GM23338 (cell line): ENCODE data around the gene SGCD. TPM values are rescaled to one million over a fixed set of nuclear protein-coding genes. Genes with fewer than 3 reads are reported as not detected.

Experiments
- ATAC-seq: fragments of 200-7000 bp; cut with Tn5 transposase; 3 replicates; pipeline ENCODE4 v1.9.1; 2020
- DNase-seq: peaks from one replicate; pipeline ENCODE4 v3.0.0-alpha.2; 2015; ENCODE audit warnings: low spot score
- H2AFZ ChIP-seq: fragments of 200-600 bp; sonication (generic); 2 replicates; pipeline ENCODE4 v1.8.0; 2016; ENCODE audit warnings: antibody characterized with exemption, mild to moderate bottlenecking, moderate library complexity
- H3F3A ChIP-seq: fragments of 200-600 bp; sonication (generic); replicated peaks from 2 replicates; pipeline ENCODE4 v1.8.0; 2017; ENCODE audit warnings: antibody characterized with exemption, mixed run types, low read depth
- H3K27ac ChIP-seq: fragments of 200-600 bp; sonication (generic); 2 replicates; pipeline ENCODE4 v1.6.1; 2016; ENCODE audit warnings: low read depth
- H3K27me3 ChIP-seq: fragments of 200-600 bp; sonication (generic); 2 replicates; pipeline ENCODE4 v1.8.0; 2016; ENCODE audit warnings: mild to moderate bottlenecking, mixed run types, moderate library complexity; ENCODE audit not compliant: insufficient read depth
- H3K36me3 ChIP-seq: fragments of 200-600 bp; sonication (generic); 2 replicates; pipeline ENCODE4 v1.8.0; 2016; ENCODE audit warnings: mild to moderate bottlenecking; ENCODE audit not compliant: insufficient read depth
- H3K4me1 ChIP-seq: fragments of 200-600 bp; sonication (generic); 2 replicates; pipeline ENCODE4 v1.8.0; 2016; ENCODE audit warnings: mild to moderate bottlenecking, moderate library complexity; ENCODE audit not compliant: insufficient read depth
- H3K4me2 ChIP-seq: fragments of 200-600 bp; sonication (generic); 2 replicates; pipeline ENCODE4 v1.7.1; 2017; ENCODE audit warnings: mixed run types
- H3K4me3 ChIP-seq: fragments of 200-600 bp; sonication (generic); 2 replicates; pipeline ENCODE4 v1.6.1; 2016; ENCODE audit warnings: mixed run types
- H3K79me2 ChIP-seq: fragments of 200-600 bp; sonication (generic); replicated peaks from 2 replicates; pipeline ENCODE4 v1.8.0; 2017; ENCODE audit warnings: mild to moderate bottlenecking; ENCODE audit not compliant: insufficient read depth
- H3K9me2 ChIP-seq: fragments of 200-600 bp; sonication (generic); 2 replicates; pipeline ENCODE4 v1.8.0; 2017; ENCODE audit not compliant: insufficient read depth
- H4K20me1 ChIP-seq: fragments of 200-600 bp; sonication (generic); replicated peaks from 2 replicates; pipeline ENCODE4 v1.8.0; 2017; ENCODE audit warnings: mild to moderate bottlenecking; ENCODE audit not compliant: insufficient read depth
- H3K27ac Mint-ChIP-seq: 2 replicates; pipeline ENCODE4 v1.8.0; 2020; ENCODE audit warnings: inconsistent platforms, mild to moderate bottlenecking, moderate library complexity, mixed read lengths
- H3K27me3 Mint-ChIP-seq: 3 replicates; pipeline ENCODE4 v1.8.0; 2022; ENCODE audit warnings: low read depth, mild to moderate bottlenecking, moderate library complexity, mixed read lengths, inconsistent platforms; ENCODE audit not compliant: insufficient read depth, poor library complexity
- H3K36me3 Mint-ChIP-seq: 3 replicates; pipeline ENCODE4 v1.8.0; 2021; ENCODE audit warnings: low read depth, mild to moderate bottlenecking, inconsistent platforms, moderate library complexity, mixed read lengths
- H3K4me1 Mint-ChIP-seq: 3 replicates; pipeline ENCODE4 v1.8.0; 2020; ENCODE audit warnings: mild to moderate bottlenecking, inconsistent platforms, mixed read lengths
- H3K4me3 Mint-ChIP-seq: 3 replicates; pipeline ENCODE4 v1.8.0; 2021; ENCODE audit warnings: moderate library complexity, mild to moderate bottlenecking, inconsistent platforms, mixed read lengths
- H3K9me3 Mint-ChIP-seq: 3 replicates; pipeline ENCODE4 v1.8.0; 2020; ENCODE audit warnings: moderate library complexity, mild to moderate bottlenecking, inconsistent platforms, mixed read lengths
- CREB1 ChIP-seq: fragments of 250-450 bp; sonication (Bioruptor Pico); IDR thresholded peaks from 2 replicates; pipeline ENCODE4 v1.5.0; 2020; ENCODE audit warnings: low read depth, mild to moderate bottlenecking, moderate library complexity
- CTCF ChIP-seq, 2 experiments: fragments of 200-600 bp in 1 of 2; sonication (generic) in 1 of 2; conservative IDR thresholded peaks; 2 replicates each; pipeline versions ENCODE4 v1.5.1 to v1.6.1; 2016 to 2017; ENCODE audit warnings: antibody characterized with exemption in 2 of 2, low read depth in 2 of 2, mild to moderate bottlenecking in 2 of 2, moderate library complexity in 1 of 2
- ETS1 ChIP-seq: IDR thresholded peaks from 2 replicates; pipeline ENCODE4 v1.6.1; 2016; ENCODE audit warnings: antibody characterized with exemption
- EZH2 ChIP-seq: fragments of 200-600 bp; sonication (generic); IDR thresholded peaks from one replicate; pipeline ENCODE4 v1.8.0; 2017; ENCODE audit warnings: antibody characterized with exemption, mild to moderate bottlenecking, low read depth; ENCODE audit not compliant: unreplicated experiment
- EZH2phosphoT487 ChIP-seq: fragments of 200-600 bp; sonication (generic); IDR thresholded peaks from one replicate; pipeline ENCODE4 v1.8.1; 2018; ENCODE audit warnings: antibody characterized with exemption; ENCODE audit not compliant: unreplicated experiment
- JUNB ChIP-seq: IDR thresholded peaks from one replicate; pipeline ENCODE4 v1.6.1; 2016; ENCODE audit warnings: antibody characterized with exemption; ENCODE audit not compliant: unreplicated experiment
- NANOG ChIP-seq: IDR thresholded peaks from 2 replicates; pipeline ENCODE4 v1.6.1; 2016; ENCODE audit warnings: antibody characterized with exemption, borderline replicate concordance
- REST ChIP-seq: IDR thresholded peaks from one replicate; pipeline ENCODE4 v1.6.1; 2018; ENCODE audit warnings: antibody characterized with exemption; ENCODE audit not compliant: unreplicated experiment
- polyA plus RNA-seq: library from polyadenylated mRNA; unstranded; fragments of >200 nt; fragmentation: Nextera tagmentation; extraction: Ambion mirVana; gene quantifications from 2 replicates; pipeline ENCODE4 v1.2.1, GENCODE V29; 2016
- total RNA-seq: library from RNA; depleted of rRNA; stranded (reverse); fragments of >200 nt; shearing (Covaris generic); gene quantifications from 2 replicates; pipeline ENCODE4 v1.2.3, GENCODE V29; 2014

The SGCD gene
- total and polyA plus RNA-seq, 2 experiments from 2014 or later, result 0.03 to 0.05 TPM

- ATAC-seq (no peak), DNase-seq (no peak)
- H3K36me3 ChIP-seq, result no peaks in the 10 kb centered on the region
- H3K9me2 ChIP-seq, result peaks cover 13% of the 10 kb centered on the region; the same call in 1 of the 2 replicates
- H3K79me2 ChIP-seq, result no peaks in the 10 kb centered on the region
- no peaks in the 10 kb centered on the region for H3K27me3 ChIP-seq
- H3K36me3 Mint-ChIP-seq, result no peaks in the 10 kb centered on the region
- peaks cover 5% of the 10 kb centered on the region for H3K27me3 Mint-ChIP-seq
- no peak overlapping the region for H3K4me2 ChIP-seq
- TF ChIP-seq EZH2 (no peak), CTCF (conservative IDR thresholded peaks at IDR 0.05; ENCODE audit: low read depth in 2 of 2) (no peak), JUNB (no peak), REST (no peak), ETS1 (no peak), CREB1 (CRISPR knock-in tag) (no peak), EZH2phosphoT487 (no peak)
- no peaks in the 10 kb centered on the region for H3F3A ChIP-seq
- H4K20me1 ChIP-seq, result no peaks in the 10 kb centered on the region
- H2AFZ ChIP-seq, result no peak overlapping the region; the same call in 1 of the 2 replicates
- no peak overlapping the region for H3K27ac ChIP-seq
- H3K4me1 Mint-ChIP-seq, result peaks cover 7% of the 10 kb centered on the region
- no peaks in the 10 kb centered on the region; the same call in 2 of the 3 replicates for H3K9me3 Mint-ChIP-seq
- H3K4me3 Mint-ChIP-seq, result no peak overlapping the region
- peaks cover 8% of the 10 kb centered on the region for H3K4me1 ChIP-seq
- H3K4me3 ChIP-seq, result no peak overlapping the region
- H3K27ac Mint-ChIP-seq, result no peak overlapping the region
These were observed 395.4 kb downstream of the SGCD start for GRCh38 chr5:156722358-156722757.

- H3K79me2 ChIP-seq, result no peaks in the 10 kb centered on the region
- Mint-ChIP-seq H3K27ac (no peak overlapping the region), H3K9me3 (no peaks in the 10 kb centered on the region), H3K4me1 (no peaks in the 10 kb centered on the region), H3K36me3 (no peaks in the 10 kb centered on the region), H3K4me3 (no peak overlapping the region), H3K27me3 (no peaks in the 10 kb centered on the region)
- H3K27me3 ChIP-seq, result no peaks in the 10 kb centered on the region
- peak overlapping the region; percentile 58; the same call in 1 of the 2 replicates for H2AFZ ChIP-seq
- no peaks in the 10 kb centered on the region for H3K36me3 ChIP-seq
- no peak overlapping the region for H3K4me2 ChIP-seq
- DNase-seq (no peak), ATAC-seq (no peak)
- H3K27ac ChIP-seq, result no peak overlapping the region
- peaks cover 4% of the 10 kb centered on the region for H3K9me2 ChIP-seq
- H3K4me3 ChIP-seq, result no peak overlapping the region
- H3K4me1 ChIP-seq, result no peaks in the 10 kb centered on the region
- no peaks in the 10 kb centered on the region for H4K20me1 ChIP-seq
- no peaks in the 10 kb centered on the region for H3F3A ChIP-seq
- no peak for TF ChIP-seq REST
- no peak for TF ChIP-seq CTCF (conservative IDR thresholded peaks at IDR 0.05; ENCODE audit: low read depth in 2 of 2)
- TF ChIP-seq ETS1, result no peak
- no peak for TF ChIP-seq NANOG
- no peak for TF ChIP-seq JUNB
- no peak for TF ChIP-seq CREB1 (CRISPR knock-in tag)
These were observed 408.5 kb downstream of the SGCD start for GRCh38 chr5:156735477-156735876.
